ENCODE data around the gene NTRK1.
A peak's percentile ranks its signal among the peaks of the same experiment; 100 is the strongest.

NTRK1 gene

GRCh38 chr1:156912310-156912709, 51.6 kb downstream of the NTRK1 start:
- in situ Hi-C loops (cut with MboI; ENCODE audit: low sequenced_read_pairs, unreplicated experiment) = no loop called here
- TF ChIP-seq CTCF (IDR thresholded peaks at IDR 0.05; ENCODE audit: borderline replicate concordance, control extremely low read depth, extremely low read depth, insufficient read depth, missing control alignments) = no peak
- DNase-seq (ENCODE audit: low spot score) = no peak

- in situ Hi-C loops (cut with MboI; ENCODE audit: low sequenced_read_pairs, unreplicated experiment) = no loop called here
- no peak for DNase-seq (ENCODE audit: low spot score)
- no peak for TF ChIP-seq CTCF (IDR thresholded peaks at IDR 0.05; ENCODE audit: borderline replicate concordance, control extremely low read depth, extremely low read depth, insufficient read depth, missing control alignments)
Observed at GRCh38 chr1:156912861-156913808, 52.5 kb downstream of the NTRK1 start.

GRCh38 chr1:156913809-156914387, 53.2 kb downstream of the NTRK1 start:
- TF ChIP-seq CTCF (IDR thresholded peaks at IDR 0.05; ENCODE audit: borderline replicate concordance, control extremely low read depth, extremely low read depth, insufficient read depth, missing control alignments) = no peak
- in situ Hi-C loops (cut with MboI; ENCODE audit: low sequenced_read_pairs, unreplicated experiment) = no loop called here
- no peak for DNase-seq (ENCODE audit: low spot score)

- no peak for DNase-seq (ENCODE audit: low spot score)
- in situ Hi-C loops (cut with MboI; ENCODE audit: low sequenced_read_pairs, unreplicated experiment) = no loop called here
- no peak for TF ChIP-seq CTCF (IDR thresholded peaks at IDR 0.05; ENCODE audit: borderline replicate concordance, control extremely low read depth, extremely low read depth, insufficient read depth, missing control alignments)
Observed at GRCh38 chr1:156914440-156914856, 53.8 kb downstream of the NTRK1 start.

- peak; percentile 85 for DNase-seq (ENCODE audit: low spot score)
- peak; percentile 64 for TF ChIP-seq CTCF (IDR thresholded peaks at IDR 0.05; ENCODE audit: borderline replicate concordance, control extremely low read depth, extremely low read depth, insufficient read depth, missing control alignments)
- in situ Hi-C loops (cut with MboI; ENCODE audit: low sequenced_read_pairs, unreplicated experiment) = no loop called here
Observed at GRCh38 chr1:156920233-156921052, 59.8 kb downstream of the NTRK1 start, which contains the start of gene LRRC71. LRRC71 (plus strand) TSS chr1:156920632; CDS start chr1:156920804, 172 bp downstream.

- TF ChIP-seq CTCF (IDR thresholded peaks at IDR 0.05; ENCODE audit: borderline replicate concordance, control extremely low read depth, extremely low read depth, insufficient read depth, missing control alignments) = no peak
- in situ Hi-C loops (cut with MboI; ENCODE audit: low sequenced_read_pairs, unreplicated experiment) = no loop called here
Observed at GRCh38 chr1:156921053-156921529, 60.4 kb downstream of the NTRK1 start.

More at GRCh38 chr1:156921053-156921529, 60.4 kb downstream of the NTRK1 start:
- no peak for DNase-seq (ENCODE audit: low spot score)
